Thymus (tissue), 11 donors: ENCODE data around the gene ARPC5. TPM values are rescaled to one million over a fixed set of nuclear protein-coding genes. Genes with fewer than 3 reads are reported as not detected.

ENCODE experiments used
- DNase-seq, 9 donors: peaks; one replicate each; pipeline ENCODE4 v3.0.0-alpha.2; 2013; ENCODE audit warnings: low spot score in 9 of 9, low read depth in 6 of 9, missing footprints in 1 of 9
- H3K27ac ChIP-seq, 2 donors: one replicate each; pipeline ENCODE4 v1.5.1; 2013; ENCODE audit warnings: control low read depth in 1 of 2, low read depth in 1 of 2, low read length in 1 of 2, mild to moderate bottlenecking in 1 of 2, moderate library complexity in 1 of 2
- H3K27me3 ChIP-seq, 2 donors: one replicate each; pipeline ENCODE4 v1.5.1; 2013; ENCODE audit warnings: low read length in 1 of 2; ENCODE audit not compliant: control insufficient read depth in 2 of 2, insufficient read depth in 1 of 2
- H3K36me3 ChIP-seq, 2 donors: one replicate each; pipeline ENCODE4 v1.5.1; 2013; ENCODE audit warnings: low read length in 1 of 2, mild to moderate bottlenecking in 1 of 2, moderate library complexity in 1 of 2; ENCODE audit not compliant: control insufficient read depth in 2 of 2, insufficient read depth in 2 of 2
- H3K4me1 ChIP-seq, 2 donors: one replicate each; pipeline ENCODE4 v1.5.1; 2013; ENCODE audit warnings: low read length in 2 of 2; ENCODE audit not compliant: control insufficient read depth in 2 of 2, insufficient read depth in 2 of 2
- H3K4me3 ChIP-seq, 2 donors: one replicate each; pipeline ENCODE4 v1.5.1; 2013; ENCODE audit warnings: low read length in 2 of 2, control low read depth in 1 of 2, mild to moderate bottlenecking in 1 of 2
- H3K9me3 ChIP-seq, 2 donors: one replicate each; pipeline ENCODE4 v1.5.1; 2013; ENCODE audit warnings: low read length in 1 of 2, mild to moderate bottlenecking in 1 of 2; ENCODE audit not compliant: control insufficient read depth in 2 of 2, insufficient read depth in 1 of 2
- WGBS: extraction: QIAGEN DNeasy Blood & Tissue Kit; methylation state at CpG from one replicate; pipeline ENCODE4 v1.1.7; 2013; 5-methylcytosine and 5-hydroxymethylcytosine counted together
- polyA plus RNA-seq: library from polyadenylated mRNA; stranded (reverse); fragments of 200-250 nt; gene quantifications from one replicate; pipeline ENCODE4 v1.2.3, GENCODE V29; 2013
- total RNA-seq: library from RNA; stranded (reverse); fragments of 120-200 nt; gene quantifications from one replicate; pipeline ENCODE4 v1.2.4, GENCODE V29; 2013
- donor health status: healthy.

Gene ARPC5
- total and polyA plus RNA-seq, 2 donors, result 250 to 330 TPM

GRCh38 chr1:183674886-183675285 lies 39.3 kb upstream of the ARPC5 start:
- Histone ChIP-seq H3K27ac (no peak overlapping the region), H3K27me3 (no peaks in the 10 kb centered on the region), H3K4me1 (no peaks in the 10 kb centered on the region), H3K9me3 (no peaks in the 10 kb centered on the region), H3K36me3 (no peaks in the 10 kb centered on the region), H3K4me3 (no peak overlapping the region)
- no peak for DNase-seq
- 96% methylated on average over 2 of the region's 2 CpGs for WGBS

DNA sequence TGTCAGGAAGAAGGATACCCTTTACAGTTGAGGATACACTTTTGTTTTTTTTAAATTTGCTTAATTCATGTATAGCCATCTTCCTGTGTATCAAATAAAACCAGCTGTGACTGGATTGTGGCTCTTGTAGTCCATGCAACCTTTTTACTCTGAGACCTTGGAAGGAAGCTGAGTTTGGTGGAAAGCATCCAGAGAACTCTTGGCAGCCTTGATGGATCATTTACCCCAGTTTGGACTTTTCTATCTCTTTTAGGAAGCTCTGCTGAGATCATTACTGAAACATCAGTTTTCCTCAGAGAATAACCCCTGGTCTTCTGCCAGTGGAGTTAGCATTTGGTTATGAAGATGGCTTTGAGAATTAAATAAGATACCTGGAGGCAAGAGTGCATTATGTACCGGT lies 38.8 kb upstream of the ARPC5 start:
- WGBS, result 98% methylated on average over 1 of the region's 1 CpG
- H3K9me3 ChIP-seq, result no peaks in the 10 kb centered on the region
- H3K27ac ChIP-seq, result no peak overlapping the region
- H3K27me3 ChIP-seq, result no peaks in the 10 kb centered on the region
- H3K4me1 ChIP-seq, result no peaks in the 10 kb centered on the region
- no peak overlapping the region for H3K4me3 ChIP-seq
- no peaks in the 10 kb centered on the region for H3K36me3 ChIP-seq
- DNase-seq, result no peak

- H3K9me3 ChIP-seq, result no peaks in the 10 kb centered on the region
- no peaks in the 10 kb centered on the region for H3K27me3 ChIP-seq
- H3K4me3 ChIP-seq, result no peak overlapping the region
- no peak for DNase-seq
- H3K4me1 ChIP-seq, result no peaks in the 10 kb centered on the region
- H3K36me3 ChIP-seq, result no peaks in the 10 kb centered on the region
- WGBS, result 95% methylated on average over 2 of the region's 2 CpGs
- H3K27ac ChIP-seq, result no peak overlapping the region
These were observed 38.2 kb upstream of the ARPC5 start for GRCh38 chr1:183673605-183674323.

DNA sequence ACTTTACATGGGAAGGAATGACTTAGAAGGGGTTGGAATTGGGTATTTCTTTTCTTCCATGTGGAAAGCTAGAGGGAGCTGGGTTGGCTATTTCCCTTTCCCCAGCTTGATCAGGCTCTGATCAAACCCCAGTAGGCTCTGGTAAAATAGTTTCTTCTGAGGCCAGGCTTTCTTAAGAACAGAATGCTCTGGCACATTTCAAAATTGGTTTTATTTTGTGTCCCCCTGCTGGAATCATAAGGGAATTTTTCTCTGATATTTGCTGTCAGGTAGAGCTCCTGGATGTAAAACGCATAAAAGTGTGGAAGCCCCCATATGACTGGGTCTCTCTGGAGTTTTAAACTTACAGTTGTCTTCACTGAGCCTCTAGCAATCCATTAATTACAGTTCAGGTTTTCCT lies 34.6 kb upstream of the ARPC5 start:
- Histone ChIP-seq H3K9me3 (no peaks in the 10 kb centered on the region), H3K27me3 (no peaks in the 10 kb centered on the region), H3K27ac (no peak overlapping the region), H3K4me3 (no peak overlapping the region), H3K4me1 (no peaks in the 10 kb centered on the region), H3K36me3 (no peaks in the 10 kb centered on the region)
- DNase-seq, result no peak
- 99% methylated on average over 1 of the region's 1 CpG for WGBS

DNA sequence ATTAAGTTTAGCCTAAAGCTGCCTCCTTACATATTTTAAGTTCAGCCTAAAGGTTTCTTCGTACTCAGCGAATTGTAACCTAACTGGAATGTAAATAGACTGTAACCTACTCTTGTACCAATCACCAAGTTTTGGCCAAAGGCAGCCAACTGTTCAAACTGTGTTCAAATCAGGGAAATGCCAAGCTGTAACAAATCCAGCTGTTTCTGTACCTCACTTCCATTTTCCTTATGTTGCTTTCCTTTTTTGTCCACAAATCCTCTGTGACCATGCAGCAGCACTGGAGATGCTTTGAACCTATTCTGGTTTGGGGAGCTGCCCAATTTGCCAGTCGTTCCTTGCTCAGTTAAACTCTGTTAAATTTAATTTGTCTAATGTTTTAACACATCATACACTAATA lies 20.8 kb upstream of the ARPC5 start:
- Histone ChIP-seq H3K27me3 (no peaks in the 10 kb centered on the region), H3K27ac (no peak overlapping the region), H3K9me3 (no peaks in the 10 kb centered on the region), H3K4me3 (no peak overlapping the region), H3K36me3 (no peaks in the 10 kb centered on the region), H3K4me1 (peaks cover 7 to 9% of the 10 kb centered on the region in 2 donors)
- no peak for DNase-seq
- 96% methylated on average over 3 of the region's 3 CpGs for WGBS

DNA sequence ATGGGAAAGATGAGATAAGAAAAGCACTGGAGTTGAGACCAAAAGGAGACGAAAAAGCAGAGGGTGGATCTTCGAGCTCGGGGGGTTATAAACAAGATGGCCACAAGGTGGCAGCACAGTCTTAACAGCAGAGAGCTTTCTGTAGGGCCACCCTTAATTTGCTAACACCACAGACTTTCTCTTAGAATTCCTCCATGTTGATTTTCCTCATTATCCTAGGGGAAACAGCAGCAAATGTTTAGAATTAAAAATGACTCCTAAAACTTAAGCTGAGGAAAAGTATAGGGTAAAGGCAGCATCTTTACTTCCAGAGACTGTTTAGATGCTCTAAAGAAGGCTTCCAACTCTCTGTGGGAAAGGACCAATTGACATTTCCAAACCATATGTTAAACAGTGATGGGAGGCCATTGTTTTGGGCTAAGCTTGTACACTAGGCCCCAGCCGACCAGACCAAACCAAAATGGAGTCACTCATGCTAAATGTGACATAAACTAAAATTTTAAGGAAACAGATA lies 20.0 kb upstream of the ARPC5 start:
- peaks cover 7 to 9% of the 10 kb centered on the region in 2 donors for H3K4me1 ChIP-seq
- H3K9me3 ChIP-seq, result no peaks in the 10 kb centered on the region
- no peaks in the 10 kb centered on the region for H3K36me3 ChIP-seq
- no peak overlapping the region for H3K4me3 ChIP-seq
- no peak overlapping the region for H3K27ac ChIP-seq
- peak in 6 of 9 donors; percentile 50 to 82 (median 70) for DNase-seq
- 16% methylated on average over 4 of the region's 4 CpGs for WGBS
- H3K27me3 ChIP-seq, result no peaks in the 10 kb centered on the region

DNA sequence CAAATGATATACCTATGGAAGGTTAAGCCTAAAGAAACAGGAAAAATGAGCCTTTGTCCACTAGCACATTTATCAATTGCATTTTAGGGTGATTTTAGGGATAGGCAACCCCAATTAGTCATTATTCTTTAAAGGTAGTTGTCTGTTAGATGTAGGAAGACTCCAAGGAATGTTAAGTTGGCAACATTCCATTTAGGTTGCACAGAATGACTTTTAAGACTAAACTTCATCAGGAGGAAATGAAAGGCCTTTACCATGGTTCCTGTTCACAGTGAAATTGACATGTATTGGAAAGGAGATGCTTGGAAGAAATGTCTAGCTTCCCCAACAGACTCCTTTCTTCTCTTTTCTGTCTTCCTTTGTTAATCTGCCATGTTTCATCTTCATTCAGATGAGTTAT lies 19.1 kb upstream of the ARPC5 start:
- peaks cover 7 to 9% of the 10 kb centered on the region in 2 donors for H3K4me1 ChIP-seq
- no peaks in the 10 kb centered on the region for H3K36me3 ChIP-seq

GRCh38 chr1:183653876-183654451 lies 18.4 kb upstream of the ARPC5 start:
- no peak for DNase-seq
- H3K4me3 ChIP-seq, result no peak overlapping the region
- no peaks in the 10 kb centered on the region for H3K36me3 ChIP-seq
- H3K9me3 ChIP-seq, result no peaks in the 10 kb centered on the region
- H3K27me3 ChIP-seq, result no peaks in the 10 kb centered on the region
- H3K27ac ChIP-seq, result no peak overlapping the region
- H3K4me1 ChIP-seq, result peaks cover 7 to 9% of the 10 kb centered on the region in 2 donors
- WGBS, result 88% methylated on average over 4 of the region's 4 CpGs

More for the DNA sequence above, 19.1 kb upstream of the ARPC5 start:
- H3K4me3 ChIP-seq, result no peak overlapping the region
- DNase-seq, result no peak
- H3K27ac ChIP-seq, result no peak overlapping the region
- H3K9me3 ChIP-seq, result no peaks in the 10 kb centered on the region
- no peaks in the 10 kb centered on the region for H3K27me3 ChIP-seq

DNA sequence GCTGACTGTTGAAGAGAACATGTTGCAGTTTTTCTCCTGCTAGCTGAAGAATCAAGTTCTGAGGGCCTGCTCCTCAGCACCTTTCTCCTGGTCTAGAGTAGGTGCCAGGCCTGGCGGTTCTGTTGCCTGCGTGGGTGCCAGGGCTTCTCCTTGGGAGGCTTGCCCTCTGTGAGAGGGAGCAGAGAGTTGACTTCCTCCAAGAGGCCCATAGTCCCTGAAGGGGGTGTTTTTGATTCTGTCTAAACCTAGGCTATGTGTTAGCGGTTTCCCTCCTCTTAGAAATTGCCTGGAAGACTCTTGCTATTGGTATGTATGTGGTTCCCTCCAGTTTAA lies 17.8 kb upstream of the ARPC5 start:
- no peaks in the 10 kb centered on the region for H3K36me3 ChIP-seq
- H3K27ac ChIP-seq, result no peak overlapping the region
- no peaks in the 10 kb centered on the region for H3K9me3 ChIP-seq
- H3K4me3 ChIP-seq, result no peak overlapping the region
- H3K4me1 ChIP-seq, result peaks cover 7 to 9% of the 10 kb centered on the region in 2 donors
- WGBS, result 94% methylated on average over 3 of the region's 3 CpGs
- no peaks in the 10 kb centered on the region for H3K27me3 ChIP-seq
- DNase-seq, result no peak
